Measurements from ENCODE around the gene C1orf122. TPM values are rescaled to one million over a fixed set of nuclear protein-coding genes. Genes with fewer than 3 reads are reported as not detected.

C1orf122 gene
- total RNA-seq, 2 donors from 2014 or later: 50.0 to 58.8 TPM

- peak; percentile 62 to 66 for ATAC-seq
- peak; percentile 70 for DNase-seq
- intact Hi-C loops (cut with DNase I): no loop called here
Observed at GRCh38 chr1:37795340-37796125, 12.1 kb upstream of the C1orf122 start.

GRCh38 chr1:37797750-37798345 lies 9.7 kb upstream of the C1orf122 start:
- intact Hi-C loops (cut with DNase I): no loop called here
- DNase-seq: no peak
- no peak for ATAC-seq

GRCh38 chr1:37802439-37802838 lies 5.2 kb upstream of the C1orf122 start:
- ATAC-seq (no peak), DNase-seq (no peak)
- intact Hi-C loops (cut with DNase I): no loop called here

- ATAC-seq (no peak), DNase-seq (no peak)
- intact Hi-C loops (cut with DNase I): loop anchor here in 1 of 2 donors (5.0 kb wide), 1 partner anchor 115 kb away; the partner anchor contains the start of gene CDCA8
Observed at GRCh38 chr1:37807220-37807554, 403 bp upstream of the C1orf122 start.

- intact Hi-C loops (cut with DNase I): loop anchor here in 1 of 2 donors (5.0 kb wide), 1 partner anchor 116 kb away; the partner anchor contains the start of gene CDCA8
- DNase-seq: peak; percentile 80
- ATAC-seq: peak; percentile 85 to 91
Observed at GRCh38 chr1:37808369-37809319, 1.1 kb downstream of the C1orf122 start.

GRCh38 chr1:37809942-37810341 lies 2.4 kb downstream of the C1orf122 start:
- intact Hi-C loops (cut with DNase I): loop anchor here in 1 of 2 donors (5.0 kb wide), 2 partner anchors 47 to 118 kb away; partner anchors contain the start of genes CDCA8 and MTF1
- ATAC-seq: no peak
- no peak for DNase-seq

GRCh38 chr1:37811027-37811655 lies 3.6 kb downstream of the C1orf122 start:
- intact Hi-C loops (cut with DNase I): loop anchor here in 1 of 2 donors (5.0 kb wide), 1 partner anchor 46 kb away; the partner anchor contains the start of gene MTF1
- ATAC-seq (no peak), DNase-seq (peak; percentile 64)

- ATAC-seq: no peak
- DNase-seq: no peak
- intact Hi-C loops (cut with DNase I): loop anchor here in 1 of 2 donors (5.0 kb wide), 1 partner anchor 44 kb away; the partner anchor contains the start of gene MTF1
Observed at GRCh38 chr1:37813529-37814145, 6.0 kb downstream of the C1orf122 start.

- intact Hi-C loops (cut with DNase I): loop anchor here in 1 of 2 donors (5.0 kb wide), 1 partner anchor 43 kb away; the partner anchor contains the start of gene MTF1
- peak in 1 of 2 donors; percentile 56 for ATAC-seq
- DNase-seq: no peak
Observed at GRCh38 chr1:37814252-37814651, 6.7 kb downstream of the C1orf122 start.

- peak in 1 of 2 donors; percentile 25 for ATAC-seq
- intact Hi-C loops (cut with DNase I): no loop called here
- DNase-seq: peak; percentile 59
Observed at GRCh38 chr1:37817481-37817880, 9.9 kb downstream of the C1orf122 start.

GRCh38 chr1:37821481-37821880 lies 13.9 kb downstream of the C1orf122 start:
- intact Hi-C loops (cut with DNase I): no loop called here
- DNase-seq (no peak), ATAC-seq (no peak)

GRCh38 chr1:37822906-37823815 lies 15.6 kb downstream of the C1orf122 start:
- DNase-seq (no peak), ATAC-seq (no peak)
- intact Hi-C loops (cut with DNase I): no loop called here

- DNase-seq (no peak), ATAC-seq (no peak)
- intact Hi-C loops (cut with DNase I): no loop called here
Observed at GRCh38 chr1:37824001-37824400, 16.4 kb downstream of the C1orf122 start.

GRCh38 chr1:37825506-37825905 lies 17.9 kb downstream of the C1orf122 start:
- intact Hi-C loops (cut with DNase I): no loop called here
- DNase-seq (no peak), ATAC-seq (no peak)

- ATAC-seq (no peak), DNase-seq (no peak)
- intact Hi-C loops (cut with DNase I): no loop called here
Observed at GRCh38 chr1:37828410-37829074, 21.0 kb downstream of the C1orf122 start.

- intact Hi-C loops (cut with DNase I): no loop called here
- DNase-seq (no peak), ATAC-seq (no peak)
Observed at GRCh38 chr1:37831109-37831508, 23.5 kb downstream of the C1orf122 start.

GRCh38 chr1:37831809-37832208 lies 24.2 kb downstream of the C1orf122 start:
- no peak for DNase-seq
- no peak for ATAC-seq
- intact Hi-C loops (cut with DNase I): no loop called here
